NCI-H128 (cell line): ENCODE measurements around the gene PPP5C.

Experiments
- DNase-seq: peaks from one replicate; lab custom pipeline; 2025; ENCODE audit not compliant: unreplicated experiment; lab: John Stamatoyannopoulos, UW

The PPP5C gene

GRCh38 chr19:46330319-46330918 is 16.5 kb upstream of the PPP5C start:
- no peak for DNase-seq

DNA sequence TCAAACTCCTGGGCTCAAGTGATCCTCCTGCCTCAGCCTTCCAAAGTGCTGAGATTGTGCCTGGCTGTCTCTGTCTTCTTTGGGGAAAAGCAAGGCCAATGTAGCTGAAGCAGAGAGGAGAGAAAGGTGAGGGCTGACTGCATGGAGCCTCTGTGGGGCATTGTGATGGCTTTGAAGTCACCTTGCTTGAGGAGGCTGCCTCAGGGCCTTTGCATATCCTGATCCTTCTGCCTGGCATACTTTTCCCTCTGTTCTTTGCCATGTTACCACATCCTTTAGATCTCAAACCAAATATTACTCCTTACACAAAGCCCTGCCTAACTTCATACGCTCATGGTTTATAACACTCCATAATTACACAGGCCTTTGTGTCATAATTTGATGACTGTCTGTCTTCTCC is 9.4 kb upstream of the PPP5C start:
- no peak for DNase-seq

- DNase-seq: no peak
These were observed 7.4 kb upstream of the PPP5C start for GRCh38 chr19:46339446-46339845.

- DNase-seq: no peak
These were observed 6.7 kb upstream of the PPP5C start for GRCh38 chr19:46340051-46340659.

DNA sequence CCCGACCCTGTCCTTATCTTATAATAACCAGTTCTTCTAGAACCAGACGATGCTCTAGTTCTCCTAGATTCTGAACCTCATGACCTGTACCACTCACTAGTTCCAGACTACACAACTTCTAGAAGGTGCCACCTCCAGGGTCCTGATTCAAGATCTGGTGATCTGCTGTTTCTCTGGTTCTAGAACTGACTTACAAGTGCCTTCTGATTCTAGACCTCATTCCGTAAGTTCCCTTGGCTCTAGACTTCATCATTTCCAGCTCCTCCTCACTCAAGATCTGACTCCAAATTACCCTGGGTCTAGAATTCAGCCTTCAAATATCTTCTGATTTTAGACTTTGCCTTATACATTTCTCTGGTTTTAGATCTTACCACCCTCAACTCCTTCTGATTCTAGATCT is 5.0 kb upstream of the PPP5C start:
- no peak for DNase-seq

DNA sequence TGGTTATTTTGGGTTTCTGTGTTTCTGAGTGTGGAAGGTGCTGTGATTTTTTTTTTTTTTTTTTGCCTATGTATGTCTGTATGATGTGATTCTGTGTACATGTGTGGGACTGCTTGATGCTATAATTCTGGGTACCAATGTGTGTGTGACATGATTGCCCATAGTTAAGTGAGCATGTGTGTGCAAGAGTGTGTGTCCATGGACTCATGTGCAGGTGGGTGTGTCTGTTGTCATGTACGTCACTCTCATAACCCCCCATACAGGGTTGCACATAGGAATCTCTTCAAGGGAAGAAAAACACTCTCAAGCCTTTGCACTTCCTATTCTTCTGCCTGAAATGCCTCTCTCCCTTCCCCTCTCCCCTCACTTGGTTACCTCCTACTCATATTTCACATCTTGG is 2.5 kb upstream of the PPP5C start:
- DNase-seq: no peak

GRCh38 chr19:46345157-46345556 is 1.7 kb upstream of the PPP5C start:
- no peak for DNase-seq

DNA sequence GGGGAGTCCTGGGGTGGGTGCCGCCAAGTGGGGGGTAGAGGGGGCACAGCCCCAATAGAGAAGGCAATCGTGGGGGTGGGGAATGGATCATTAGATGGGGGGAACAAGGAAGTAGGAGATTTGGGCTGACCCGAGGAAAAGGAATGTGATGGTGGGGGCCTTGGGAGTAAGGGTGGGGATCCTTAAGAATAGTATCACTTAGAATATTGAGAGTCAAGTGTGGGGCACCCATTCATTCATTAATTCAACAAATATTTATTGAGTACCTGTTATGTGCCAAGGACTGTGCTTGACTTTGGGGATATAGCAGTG is 641 bp downstream of the PPP5C start:
- DNase-seq: no peak

DNA sequence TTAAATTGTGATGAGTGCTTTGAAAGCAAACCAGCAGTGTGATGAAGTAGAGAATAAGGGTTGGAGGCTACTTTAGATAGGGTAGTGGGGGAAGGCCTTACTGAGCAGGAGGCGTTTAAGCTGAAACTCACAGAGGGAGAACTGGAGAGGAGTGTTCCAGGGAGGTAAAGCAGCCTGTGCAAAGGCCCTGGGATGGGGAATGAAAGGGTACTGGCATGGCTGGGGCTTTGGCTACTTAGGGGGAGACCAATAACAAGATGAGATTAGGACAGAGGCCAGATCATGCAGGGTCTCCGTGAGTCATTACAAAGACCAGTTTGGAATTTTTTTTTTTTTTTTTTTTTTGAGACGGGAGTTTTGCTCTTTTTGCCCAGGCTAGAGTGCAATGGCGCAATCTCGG is 1.1 kb downstream of the PPP5C start:
- DNase-seq: no peak

DNA sequence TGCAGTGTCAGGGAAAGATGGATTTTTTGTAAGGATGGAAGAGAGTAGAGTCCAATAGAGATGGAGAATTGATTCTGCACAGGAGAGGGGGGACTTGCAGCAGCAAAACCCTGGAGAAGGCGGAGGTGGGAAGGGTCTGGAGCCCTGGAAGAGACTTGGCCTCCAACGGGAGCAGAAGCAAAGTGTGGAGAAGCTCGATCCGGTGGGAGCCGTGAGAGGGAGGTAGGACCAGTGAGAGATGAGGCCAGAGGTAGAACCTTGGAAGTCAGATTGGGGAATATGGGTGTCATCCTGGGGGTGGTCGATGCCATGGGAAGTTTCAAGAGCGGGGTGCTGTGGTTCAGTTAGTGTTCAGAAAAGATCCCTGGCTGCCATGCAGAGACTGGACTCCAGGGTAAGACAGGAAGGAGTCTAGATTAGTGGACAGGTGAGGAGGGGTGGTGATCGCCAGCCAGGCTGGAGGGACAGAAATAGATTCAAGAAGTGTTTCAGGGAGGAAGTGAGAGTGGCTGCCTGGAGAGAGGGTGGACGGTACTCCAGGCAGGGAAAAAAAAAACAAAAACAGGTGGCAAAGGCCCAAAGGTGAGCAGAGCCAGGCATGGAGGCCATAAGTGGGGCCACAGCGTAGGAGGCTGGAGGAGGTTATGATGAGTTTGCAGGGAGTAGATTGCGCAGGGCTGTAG is 2.6 kb downstream of the PPP5C start:
- DNase-seq: no peak

GRCh38 chr19:46350029-46350757 is 3.3 kb downstream of the PPP5C start:
- DNase-seq: no peak

- no peak for DNase-seq
These were observed 3.9 kb downstream of the PPP5C start for GRCh38 chr19:46350758-46351159.

DNA sequence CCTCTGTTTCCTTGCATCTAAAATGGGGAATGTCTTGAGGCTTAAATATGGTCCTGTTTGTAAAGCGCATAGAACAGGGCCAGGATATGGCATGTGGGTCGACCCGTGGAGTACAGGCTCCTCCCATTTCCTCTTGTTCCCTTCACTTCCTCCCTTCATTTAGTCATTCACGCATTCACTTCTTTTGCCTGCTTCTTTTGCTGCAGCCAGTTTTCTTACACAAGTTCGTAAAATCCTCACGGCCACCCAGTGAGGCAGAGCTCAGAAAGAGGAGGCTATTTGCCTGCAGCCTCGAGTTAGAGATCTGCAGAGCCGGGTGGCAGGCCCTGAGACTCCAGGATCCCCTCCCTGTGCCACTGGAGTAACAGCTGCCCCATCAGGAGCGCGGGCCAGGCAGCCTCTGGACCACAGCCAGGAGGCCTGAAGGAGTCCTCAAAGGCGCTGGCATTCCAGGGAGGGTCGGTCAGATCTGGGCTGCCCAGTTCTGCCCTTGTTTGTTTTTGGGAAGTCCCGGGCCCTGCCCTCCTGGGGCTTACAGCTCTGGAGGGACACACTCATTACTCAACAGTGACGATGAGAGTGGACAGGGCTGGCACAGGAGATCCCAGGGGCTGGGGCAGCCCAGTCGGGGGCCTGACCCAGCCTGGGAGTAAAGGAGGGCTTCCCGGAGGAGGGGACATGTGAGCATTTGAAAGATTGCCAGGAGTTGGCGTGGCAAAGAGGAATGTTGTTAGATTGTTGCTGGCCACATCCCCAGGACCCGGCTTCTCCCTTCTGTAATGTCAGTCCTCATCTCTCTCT is 4.6 kb downstream of the PPP5C start:
- no peak for DNase-seq

DNA sequence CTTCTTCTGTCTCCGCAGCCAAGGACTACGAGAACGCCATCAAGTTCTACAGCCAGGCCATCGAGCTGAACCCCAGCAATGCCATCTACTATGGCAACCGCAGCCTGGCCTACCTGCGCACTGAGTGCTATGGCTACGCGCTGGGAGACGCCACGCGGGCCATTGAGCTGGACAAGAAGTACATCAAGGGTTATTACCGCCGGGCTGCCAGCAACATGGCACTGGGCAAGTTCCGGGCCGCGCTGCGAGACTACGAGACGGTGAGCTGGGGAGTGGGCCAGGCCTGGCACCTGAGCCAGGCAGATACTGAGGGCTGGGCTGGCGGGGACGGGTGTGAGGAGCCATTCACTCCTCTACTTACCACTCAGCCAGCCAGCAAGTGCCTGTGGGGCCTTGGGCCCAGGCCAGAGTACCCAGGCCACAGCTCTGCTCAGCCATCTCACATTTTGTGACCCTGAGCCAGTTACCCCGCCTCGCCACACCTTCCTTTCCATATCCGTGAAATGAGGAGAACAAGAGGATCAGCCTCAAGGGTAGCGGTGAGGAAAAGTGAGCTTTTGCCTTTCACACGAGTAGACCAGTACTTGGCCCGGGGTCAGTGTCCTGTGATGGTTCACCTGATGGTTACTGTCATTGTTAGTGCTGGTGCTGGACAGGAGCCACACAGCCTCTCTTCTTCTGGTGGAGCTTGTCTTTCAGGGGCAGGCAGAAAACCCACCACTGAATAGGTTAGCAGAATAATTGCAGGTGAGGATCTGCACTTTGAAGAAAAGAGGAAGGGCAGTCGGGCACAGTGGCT is 7.0 kb downstream of the PPP5C start:
- no peak for DNase-seq

DNA sequence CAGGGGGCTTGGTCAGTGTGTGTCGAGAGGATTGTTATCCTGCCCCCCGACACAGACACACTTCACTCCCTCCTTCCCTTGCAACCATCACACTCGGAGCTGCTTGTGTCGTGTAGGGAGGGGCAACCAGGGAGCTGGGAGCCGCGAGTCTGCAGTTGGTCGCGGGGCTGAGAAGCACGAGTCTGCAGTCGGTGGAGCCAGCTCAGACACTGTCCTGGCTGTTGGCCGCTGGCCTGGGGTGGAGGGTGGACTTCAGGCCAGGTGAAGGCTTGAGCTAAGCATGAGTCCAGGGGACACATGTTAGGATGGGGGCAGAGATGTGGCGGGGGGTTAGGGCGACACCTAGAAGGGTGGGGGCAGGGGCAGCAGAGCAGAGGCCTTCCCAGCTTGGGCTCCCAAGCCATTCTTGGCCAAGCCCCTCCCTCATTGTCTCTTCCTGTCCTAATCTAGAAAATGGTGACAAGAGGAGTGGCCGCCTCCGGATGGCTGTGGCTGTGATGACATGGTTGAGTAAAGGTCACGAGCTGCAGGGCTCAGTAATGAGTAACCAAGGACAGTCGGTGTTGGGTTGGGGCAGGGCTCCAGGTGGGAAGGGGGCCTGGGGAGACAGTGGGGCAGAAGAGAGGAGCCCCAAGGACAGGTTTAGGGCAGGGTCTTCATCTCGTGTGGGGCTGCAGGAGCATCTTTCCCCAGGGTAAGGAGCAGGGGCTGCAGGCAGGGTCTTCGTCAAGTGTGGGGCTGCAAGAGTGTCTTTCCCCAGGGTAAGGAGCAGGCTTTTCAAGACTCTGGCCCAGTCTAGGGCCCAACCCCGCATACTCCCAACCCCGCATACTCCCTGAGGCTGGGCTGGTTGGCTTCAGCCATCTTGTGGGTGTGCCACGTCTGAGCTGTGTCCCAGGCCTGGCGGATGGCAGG is 8.6 kb downstream of the PPP5C start:
- no peak for DNase-seq

DNA sequence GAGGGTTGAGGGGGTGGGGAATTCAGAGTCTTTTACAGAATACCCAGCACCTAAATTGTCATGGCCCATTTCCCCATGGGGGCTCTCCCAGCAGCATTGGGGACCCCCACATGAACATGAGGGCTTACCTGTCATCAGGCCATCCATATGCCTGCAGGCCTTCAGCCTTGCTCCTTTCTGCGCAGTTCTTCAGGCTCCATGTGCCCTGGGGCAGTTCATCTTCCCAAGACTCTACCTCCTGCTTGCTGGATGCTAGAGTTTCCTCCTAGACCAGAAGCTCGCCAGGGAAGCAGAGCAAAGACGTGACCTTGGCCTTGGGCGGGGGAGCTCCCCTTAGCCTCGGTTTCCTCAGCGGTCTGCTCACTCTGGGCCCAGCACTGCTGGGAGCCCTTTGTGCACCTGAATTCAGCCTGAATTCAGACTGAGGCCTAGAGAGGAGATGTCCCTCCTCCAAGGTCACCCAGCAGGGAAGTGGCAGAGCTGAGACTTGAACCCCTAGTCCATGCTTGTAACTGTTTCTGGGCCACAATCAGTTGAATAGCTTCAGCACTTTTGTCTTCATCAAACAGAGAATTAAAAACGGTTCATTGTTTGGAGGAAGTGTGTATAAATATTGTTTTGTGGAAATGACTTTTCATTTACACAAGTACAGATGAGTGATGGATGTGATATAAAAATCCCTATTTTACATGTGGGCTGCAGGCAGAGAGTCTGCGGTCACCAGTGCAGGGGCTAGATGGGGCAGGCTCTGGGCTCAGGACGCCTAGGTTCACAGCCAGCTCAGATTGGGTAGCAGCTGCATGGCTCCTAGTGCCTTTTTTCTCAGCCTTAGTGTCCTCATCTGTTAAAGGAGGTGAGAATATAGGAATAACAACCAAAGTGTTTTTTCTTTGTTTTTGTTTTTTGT is 9.5 kb downstream of the PPP5C start:
- DNase-seq: no peak

DNA sequence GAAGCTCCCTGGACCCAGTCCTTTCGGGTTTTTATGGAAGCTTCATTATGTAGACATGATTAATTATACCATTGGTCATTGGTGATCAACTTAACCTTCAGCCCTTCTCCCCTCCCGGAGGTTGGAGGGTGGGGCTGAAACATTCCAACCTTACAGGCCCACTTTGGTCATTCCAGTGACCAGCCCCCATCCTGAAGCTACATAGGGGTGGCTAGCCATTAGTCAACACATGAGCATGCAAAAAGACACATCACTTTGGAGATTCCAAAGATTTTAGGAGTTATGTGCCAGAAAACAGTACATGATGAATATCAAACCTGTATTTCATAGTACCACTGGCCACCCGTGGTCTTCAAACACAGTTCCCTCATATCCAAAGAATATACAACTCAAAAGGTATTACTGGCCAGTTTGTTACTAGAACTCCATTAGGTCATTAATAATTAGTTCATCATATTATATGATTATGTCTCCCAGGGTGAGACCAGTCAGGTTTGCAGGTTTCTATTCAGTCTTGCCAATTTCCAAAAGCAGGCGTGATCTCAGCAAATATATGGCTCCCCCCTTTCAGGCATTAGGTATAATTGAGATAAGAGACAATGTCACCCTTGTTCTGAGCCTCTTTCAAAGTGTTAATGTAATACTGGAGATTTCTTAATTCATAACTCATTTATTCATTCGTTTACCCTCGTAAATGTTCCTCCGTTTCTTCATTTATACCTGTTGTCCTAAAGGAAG is 11.1 kb downstream of the PPP5C start:
- no peak for DNase-seq

GRCh38 chr19:46361915-46362314 is 15.0 kb downstream of the PPP5C start:
- DNase-seq: no peak
